GM21381 (cell line): ENCODE measurements around the gene IFI27.

Experiments
- ATAC-seq: cut with Tn5 transposase; IDR thresholded peaks from one replicate; pipeline ENCODE4 v1.9.1; 2021; ENCODE audit warnings: mild to moderate bottlenecking, moderate library complexity; ENCODE audit not compliant: unreplicated experiment

The IFI27 gene

DNA sequence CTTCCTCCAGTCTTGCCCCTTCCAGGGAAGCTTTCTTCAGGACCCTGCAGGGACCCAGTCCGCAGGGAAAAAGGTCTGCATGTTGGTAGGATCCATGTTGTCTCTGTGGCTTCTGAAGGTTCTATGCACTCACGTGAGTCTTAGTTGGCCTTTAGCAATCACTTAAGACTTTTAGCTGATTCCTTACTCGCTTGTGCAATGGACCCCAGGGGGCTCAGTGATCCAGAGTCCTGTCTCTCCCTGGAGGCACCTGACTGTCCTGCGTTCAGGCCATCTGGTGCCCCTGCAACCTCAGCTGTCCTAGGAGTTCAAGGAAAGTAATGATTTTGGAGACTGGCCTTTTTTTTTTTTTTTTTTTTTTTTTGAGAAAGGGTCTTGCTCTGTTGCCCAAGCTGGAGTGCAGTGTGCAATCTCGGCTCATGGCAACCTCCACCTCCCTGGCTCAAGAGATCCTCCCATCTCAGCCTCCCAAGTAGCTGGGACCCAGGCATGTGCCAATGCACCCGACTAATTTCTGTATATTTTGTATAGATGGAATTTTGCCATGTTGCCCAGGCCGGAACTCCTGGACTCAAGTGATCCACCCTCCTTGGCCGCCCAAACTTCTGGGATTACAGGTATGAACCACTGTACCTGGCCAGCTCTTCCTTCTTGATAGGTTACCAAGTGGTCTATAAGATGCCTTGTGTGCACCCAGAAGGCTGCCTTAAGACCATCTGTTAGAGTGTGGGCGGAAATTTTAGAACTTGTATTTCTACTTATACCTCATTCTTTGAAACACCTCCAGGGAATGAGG lies 14.2 kb downstream of the IFI27 start:
- ATAC-seq, result no peak

- ATAC-seq, result no peak
Measured at GRCh38 chr14:94125659-94126418, 15.3 kb downstream of the IFI27 start.

DNA sequence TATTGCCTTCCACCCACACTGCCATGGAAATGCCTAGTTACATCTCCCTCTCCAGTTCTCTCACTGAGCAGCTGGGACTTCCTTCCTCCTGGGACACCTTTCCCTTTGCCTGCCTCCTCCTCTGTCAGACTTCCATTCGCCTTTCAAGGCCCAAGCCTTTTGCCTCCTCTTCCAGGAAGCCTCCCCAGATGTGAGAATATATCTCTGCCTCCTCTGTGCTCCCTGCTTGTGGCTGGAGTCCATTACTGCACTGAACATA lies 15.8 kb downstream of the IFI27 start:
- no peak for ATAC-seq

- no peak for ATAC-seq
Measured at GRCh38 chr14:94126800-94127199, 16.3 kb downstream of the IFI27 start.

- no peak for ATAC-seq
Measured at GRCh38 chr14:94127330-94127729, 16.8 kb downstream of the IFI27 start.

- ATAC-seq, result no peak
Measured at GRCh38 chr14:94128216-94128839, 17.8 kb downstream of the IFI27 start.

- ATAC-seq, result peak; percentile 92
Measured at GRCh38 chr14:94129111-94129757, 18.7 kb downstream of the IFI27 start, which contains the start of gene IFI27L2. TSS of gene IFI27L2 (minus strand) at chr14:94129604. CDS start at chr14:94129564, 40 bp downstream.

DNA sequence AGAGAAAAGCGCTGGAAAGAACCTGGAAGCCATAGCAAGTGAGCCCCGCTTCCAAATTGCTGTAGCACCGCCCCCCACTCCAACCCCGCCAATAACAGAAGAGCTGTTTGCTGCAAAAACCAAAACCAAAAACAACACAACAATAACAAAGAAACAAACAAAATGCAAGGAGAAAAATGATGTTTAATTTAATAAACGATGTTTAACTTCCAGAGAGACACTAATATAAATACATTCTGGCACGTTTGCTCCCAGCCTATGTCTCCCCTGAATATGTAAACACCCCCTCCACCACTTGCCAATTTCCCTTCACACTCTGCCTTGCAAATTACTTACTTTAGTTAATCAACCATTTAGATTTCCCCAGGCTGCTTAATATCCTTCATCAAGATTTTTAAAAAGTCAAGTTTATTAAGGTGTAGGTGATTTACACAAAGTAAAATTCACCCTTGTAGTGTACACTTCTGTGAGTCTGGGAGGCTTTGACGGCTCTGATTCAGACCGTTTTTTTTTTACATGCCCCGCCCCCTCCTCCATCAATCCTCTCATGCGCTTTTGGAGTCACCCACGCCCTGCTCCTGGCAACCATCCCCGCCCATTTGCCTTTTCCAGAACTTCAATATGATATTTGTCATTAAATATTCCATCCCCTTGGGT lies 19.4 kb downstream of the IFI27 start:
- ATAC-seq, result no peak

DNA sequence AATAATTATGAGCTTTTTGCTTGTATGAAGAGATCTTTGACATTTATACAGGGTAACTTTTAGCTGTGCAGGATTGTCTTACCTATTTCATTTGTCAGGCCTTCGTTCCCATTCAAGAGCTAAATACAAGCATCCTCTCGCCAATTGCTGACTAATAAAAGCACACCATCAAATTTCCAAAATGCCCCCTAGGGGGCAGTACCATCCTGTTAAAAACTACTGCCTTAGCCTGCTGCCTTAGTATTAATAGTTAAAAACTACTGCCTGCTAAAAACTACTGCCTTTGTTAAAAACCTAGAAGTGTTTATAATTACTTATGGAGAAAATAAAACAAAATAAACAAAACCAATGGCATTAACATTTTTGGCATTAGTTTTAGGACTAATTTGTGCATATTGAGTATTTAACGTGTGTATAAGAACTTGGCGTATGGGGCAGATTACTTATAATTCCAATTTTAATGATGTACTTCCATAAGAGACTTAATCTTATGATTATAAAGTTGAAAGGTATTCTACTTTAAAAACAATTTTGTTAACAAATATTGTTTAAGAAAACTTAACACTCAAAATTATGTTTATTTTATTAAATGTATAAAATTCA lies 21.9 kb downstream of the IFI27 start:
- ATAC-seq, result no peak

GRCh38 chr14:94135476-94135875 lies 24.9 kb downstream of the IFI27 start:
- no peak for ATAC-seq

GRCh38 chr14:94136575-94137331 lies 26.2 kb downstream of the IFI27 start:
- ATAC-seq, result peak; percentile 88

DNA sequence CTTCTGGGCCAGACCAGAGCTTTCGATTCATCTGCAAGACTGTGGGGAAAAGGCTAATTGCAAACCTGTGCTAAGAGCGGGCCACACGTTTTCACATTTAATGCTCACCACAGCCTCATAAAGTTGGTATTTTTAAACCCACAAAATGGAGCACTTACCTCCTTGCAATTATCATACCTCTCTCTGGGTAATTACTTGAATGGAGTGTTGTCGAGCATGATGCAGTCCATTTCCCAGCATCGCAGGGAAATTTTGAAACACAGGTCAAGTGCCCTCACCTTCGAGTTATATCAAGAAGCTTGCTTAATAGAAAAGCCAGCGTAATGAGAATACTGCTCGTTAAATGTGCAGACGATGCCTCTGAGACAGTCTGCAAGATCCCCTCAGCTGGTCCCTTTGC lies 27.7 kb downstream of the IFI27 start:
- no peak for ATAC-seq

DNA sequence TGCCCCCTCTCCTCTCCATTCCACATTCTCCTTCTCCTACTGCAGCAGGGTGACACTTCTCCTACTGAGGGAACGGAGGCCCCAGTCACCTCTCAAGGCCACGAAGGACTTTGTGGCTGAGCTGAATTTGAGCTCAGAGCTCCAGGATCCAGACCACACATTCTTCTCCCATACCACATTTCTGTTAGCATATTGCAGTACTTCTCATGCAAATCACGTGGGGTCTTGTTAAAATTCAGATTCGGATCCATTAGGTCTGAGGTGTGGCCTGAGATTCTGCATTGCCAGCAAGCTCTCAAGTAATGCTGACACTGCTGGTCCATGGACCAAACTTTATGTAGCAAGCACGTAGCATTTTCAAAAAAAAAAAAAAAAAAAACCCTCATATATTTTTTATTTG lies 28.5 kb downstream of the IFI27 start:
- no peak for ATAC-seq

- no peak for ATAC-seq
Measured at GRCh38 chr14:94139421-94139820, 28.9 kb downstream of the IFI27 start.

- no peak for ATAC-seq
Measured at GRCh38 chr14:94142247-94142646, 31.7 kb downstream of the IFI27 start.

DNA sequence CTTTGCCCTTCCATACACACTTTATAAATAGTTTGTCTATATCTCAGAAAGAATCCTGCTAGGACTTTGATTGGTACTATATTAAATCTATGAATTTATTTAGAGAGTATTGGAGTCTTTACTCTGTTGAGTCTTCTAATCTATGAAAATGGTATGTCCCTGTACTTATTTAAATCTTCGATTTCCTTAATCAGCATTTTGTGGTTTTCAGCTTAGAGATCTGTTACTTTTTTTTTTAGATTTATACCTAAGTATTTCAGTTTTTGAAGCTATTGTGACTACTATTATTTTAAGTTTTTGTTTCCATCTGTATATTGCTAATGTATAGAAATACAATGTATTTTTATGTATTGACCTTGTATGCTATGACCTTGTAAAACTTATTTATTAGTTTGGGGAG lies 32.3 kb downstream of the IFI27 start:
- ATAC-seq, result no peak

DNA sequence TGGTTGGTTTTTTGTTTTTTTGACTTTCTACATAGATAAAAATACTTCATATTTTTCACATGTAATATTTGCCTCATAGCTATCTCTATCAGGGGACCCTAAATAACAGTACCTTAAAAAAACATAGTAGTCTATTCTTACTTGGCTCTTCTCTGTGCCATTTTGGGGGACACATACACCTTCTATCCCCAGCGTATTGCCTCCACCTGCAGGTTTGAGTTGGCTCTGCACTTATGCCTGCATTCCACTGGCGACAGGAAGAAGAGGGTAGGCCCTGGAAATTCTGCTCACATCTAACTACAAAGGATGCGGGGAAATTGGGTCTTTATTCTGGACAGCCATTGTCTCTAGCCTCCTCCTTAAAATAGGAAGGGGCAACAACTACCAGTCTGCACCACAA lies 32.7 kb downstream of the IFI27 start:
- no peak for ATAC-seq

DNA sequence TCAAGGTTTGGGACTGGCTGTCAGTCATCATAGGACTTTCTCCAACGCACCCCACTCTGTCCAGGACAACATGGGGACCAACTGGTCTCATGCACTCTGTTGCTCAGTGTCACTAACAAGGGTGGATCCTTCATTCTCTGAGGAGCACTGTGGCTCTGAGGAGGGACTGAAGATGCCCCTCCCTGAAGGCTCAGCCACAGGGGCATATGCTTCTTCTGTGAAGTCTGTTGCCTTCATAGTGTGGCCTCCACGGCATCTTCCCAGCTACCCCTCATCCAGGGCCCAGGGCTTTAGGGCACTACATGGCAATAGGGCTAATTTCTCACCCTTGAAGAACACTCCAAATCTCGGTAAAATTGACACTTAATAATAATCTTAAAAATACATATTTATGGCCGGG lies 33.2 kb downstream of the IFI27 start:
- ATAC-seq, result no peak

DNA sequence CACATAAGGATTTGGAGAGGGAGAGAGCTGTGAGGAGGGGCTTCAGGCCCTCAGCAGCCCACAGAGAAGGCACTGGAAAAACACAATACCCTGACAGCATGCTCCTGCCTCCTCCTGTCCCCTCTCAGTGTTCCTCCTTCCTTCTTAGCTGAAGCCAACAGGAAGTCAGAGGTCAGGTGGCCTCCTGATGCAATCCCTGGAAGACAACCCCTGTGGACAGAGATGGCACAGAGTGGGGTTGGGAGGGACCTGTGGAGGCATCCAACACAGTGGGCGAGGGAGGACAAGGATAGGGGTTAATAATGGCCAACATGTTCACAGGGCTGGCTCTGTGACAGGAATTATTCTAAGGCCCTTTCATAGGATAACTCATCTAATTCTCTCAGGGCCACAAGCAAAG lies 34.2 kb downstream of the IFI27 start:
- no peak for ATAC-seq
